Endothelial cell of umbilical vein (primary cell): ENCODE results near the gene WSB1. TPM values are rescaled to one million over a fixed set of nuclear protein-coding genes. Genes with fewer than 3 reads are reported as not detected.

ENCODE experiments used
- BruUV-seq: library from RNA; stranded (reverse); fragments of 400-500 nt; replicated peaks from 2 replicates; lab custom pipeline; 2021; lab: Mats Ljungman, UMichigan
- CTCF ChIA-PET: fragments of 300-600, 350-600 bp; sonication (Branson Sonifier 250); formaldehyde crosslinking; loops from one replicate; lab custom pipeline; 2021; ENCODE audit warnings: antibody characterized with exemption, inconsistent platforms; lab: Charles Lee
- POLR2A ChIA-PET: fragments of 300-600, 350-600 bp; sonication (Branson Sonifier 250); formaldehyde crosslinking; loops from one replicate; lab custom pipeline; 2021; ENCODE audit warnings: antibody characterized with exemption, inconsistent platforms; lab: Charles Lee
- DNase-seq: peaks from one replicate; pipeline ENCODE4 v3.0.0-alpha.2; 2011; ENCODE audit warnings: low read depth, low spot score
- FAIRE-seq: peaks from 2 replicates; lab custom pipeline; 2011; peaks lifted over from hg19 to GRCh38; lab: Jason Lieb, UNC
- H2AFZ ChIP-seq: 2 replicates; pipeline ENCODE4 v1.6.0; 2012; ENCODE audit warnings: low read depth, low read length, control low read depth, inconsistent platforms
- H3K27ac ChIP-seq: 2 replicates; pipeline ENCODE4 v1.5.1; 2011; ENCODE audit warnings: low read depth, mild to moderate bottlenecking, control low read depth, low read length, moderate library complexity; ENCODE audit not compliant: insufficient read depth
- H3K27me3 ChIP-seq, 2 experiments: 2 replicates each; pipeline versions ENCODE4 v1.6.0 to v1.6.1; 2011; ENCODE audit warnings: low read length in 2 of 2, mixed read lengths in 1 of 2; ENCODE audit not compliant: control insufficient read depth in 2 of 2, insufficient read depth in 2 of 2
- H3K36me3 ChIP-seq, 2 experiments: 2 replicates in 1 of 2; 3 replicates in 1 of 2; pipeline ENCODE4 v1.5.1; 2011; ENCODE audit warnings: low read length in 2 of 2, mild to moderate bottlenecking in 1 of 2, moderate library complexity in 1 of 2; ENCODE audit not compliant: control insufficient read depth in 2 of 2, insufficient read depth in 2 of 2; ENCODE audit errors: extremely low read depth in 1 of 2
- H3K4me1 ChIP-seq: 3 replicates; pipeline ENCODE4 v1.5.1; 2011; ENCODE audit warnings: mild to moderate bottlenecking, low read length; ENCODE audit not compliant: control insufficient read depth, insufficient read depth; ENCODE audit errors: extremely low read depth
- H3K4me2 ChIP-seq: 2 replicates; pipeline ENCODE4 v1.6.1; 2011; ENCODE audit warnings: low read length, control low read depth, mixed read lengths; ENCODE audit not compliant: insufficient read depth
- H3K4me3 ChIP-seq, 3 experiments: fragments of 200-600 bp in 1 of 3; sonication (generic), shearing (Covaris generic) in 1 of 3; replicated peaks in 1 of 3; 2 replicates each; pipeline ENCODE4 v1.5.1; 2011 to 2016; ENCODE audit warnings: control low read depth in 3 of 3, low read length in 3 of 3, mild to moderate bottlenecking in 2 of 3, inconsistent platforms in 1 of 3, low read depth in 1 of 3, moderate library complexity in 1 of 3; ENCODE audit not compliant: insufficient read depth in 1 of 3
- H3K79me2 ChIP-seq: 2 replicates; pipeline ENCODE4 v1.6.0; 2012; ENCODE audit warnings: low read length, inconsistent platforms; ENCODE audit not compliant: control insufficient read depth, insufficient read depth
- H3K9ac ChIP-seq: replicated peaks from 2 replicates; pipeline ENCODE3; 2011; ENCODE audit warnings: low read length, control low read depth; ENCODE audit not compliant: insufficient read depth; ENCODE audit errors: extremely low read depth
- H3K9me1 ChIP-seq: replicated peaks from 3 replicates; pipeline ENCODE4 v1.6.0; 2011; ENCODE audit warnings: mild to moderate bottlenecking, low read length; ENCODE audit not compliant: control insufficient read depth, insufficient read depth; ENCODE audit errors: extremely low read depth
- H3K9me3 ChIP-seq: replicated peaks from 2 replicates; pipeline ENCODE4 v1.5.1; 2012; ENCODE audit warnings: low read length, inconsistent platforms; ENCODE audit not compliant: control insufficient read depth, insufficient read depth
- H4K20me1 ChIP-seq: replicated peaks from 2 replicates; pipeline ENCODE3; 2011; ENCODE audit warnings: mild to moderate bottlenecking, low read length; ENCODE audit not compliant: control insufficient read depth, insufficient read depth; ENCODE audit errors: extremely low read depth
- CTCF ChIP-seq, 2 donors: IDR thresholded peaks; 1 replicate in 1 of 2; 2 replicates in 1 of 2; pipeline ENCODE4 v1.5.1; 2011; ENCODE audit warnings: low read length in 2 of 2, mild to moderate bottlenecking in 2 of 2, moderate library complexity in 2 of 2, control low read depth in 1 of 2, inconsistent platforms in 1 of 2, low read depth in 1 of 2; ENCODE audit not compliant: insufficient read depth in 1 of 2; ENCODE audit errors: extremely low read depth in 1 of 2
- EZH2 ChIP-seq: IDR thresholded peaks from 2 replicates; pipeline ENCODE4 v1.6.1; 2012; ENCODE audit warnings: borderline replicate concordance, low read depth, mild to moderate bottlenecking, moderate library complexity, low read length, inconsistent platforms; ENCODE audit not compliant: severe bottlenecking
- FOS ChIP-seq: IDR thresholded peaks from 2 replicates; pipeline ENCODE4 v1.6.1; 2011; ENCODE audit warnings: mild to moderate bottlenecking, low read length, moderate library complexity, borderline replicate concordance; ENCODE audit not compliant: insufficient read depth
- GATA2 ChIP-seq: IDR thresholded peaks from 2 replicates; pipeline ENCODE4 v1.7.0; 2011; ENCODE audit warnings: low read depth, mild to moderate bottlenecking, moderate library complexity, mixed read lengths, low read length; ENCODE audit not compliant: insufficient read length, insufficient read depth
- JUN ChIP-seq: IDR thresholded peaks from 2 replicates; pipeline ENCODE4 v1.6.1; 2011; ENCODE audit warnings: borderline replicate concordance, low read depth; ENCODE audit not compliant: insufficient read length, insufficient read depth
- MAX ChIP-seq: IDR thresholded peaks from 2 replicates; pipeline ENCODE4 v1.6.1; 2011; ENCODE audit not compliant: insufficient read depth, insufficient read length
- MYC ChIP-seq: IDR thresholded peaks from one replicate; pipeline ENCODE4 v1.6.1; 2011; ENCODE audit warnings: mild to moderate bottlenecking, low read depth, low read length
- POLR2A ChIP-seq: IDR thresholded peaks from 2 replicates; pipeline ENCODE4 v1.6.1; 2012; ENCODE audit warnings: low read depth, mild to moderate bottlenecking, control low read depth, low read length
- POLR2AphosphoS5 ChIP-seq: IDR thresholded peaks from 2 replicates; pipeline ENCODE4 v1.6.1; 2012; ENCODE audit warnings: low read depth, mild to moderate bottlenecking, control low read depth, low read length, moderate library complexity; ENCODE audit not compliant: insufficient read depth
- dilution Hi-C: fragments of 300-500 bp; cut with MboI; formaldehyde crosslinking; loops from one replicate; pipeline ENCODE4 v1.15.0; 2019; ENCODE audit warnings: low sequenced_read_pairs; ENCODE audit not compliant: extremely low pct_ligation_motif_present
- intact Hi-C: fragments of 100-400 bp; cut with micrococcal nuclease; formaldehyde crosslinking; loops from one replicate; pipeline ENCODE4 v1.10.0; 2022
- polyA plus RNA-seq, 4 experiments: library from polyadenylated mRNA; depleted of rRNA in 3 of 4; stranded (reverse) in 3 of 4; unstranded in 1 of 4; fragments of >200 nt; gene quantifications; 2 replicates each; pipeline versions ENCODE4 v1.2.1 to v1.2.3, GENCODE V29; 2011 to 2012; ENCODE audit warnings: missing spikeins in 1 of 4
- total RNA-seq: library from RNA; stranded (reverse); gene quantifications from 2 replicates; pipeline ENCODE4 v1.2.3, GENCODE V29; 2021

Gene WSB1
- total and polyA plus RNA-seq, 2 donors (not counting 3 experiments of a cell fraction or from before 2014, with no cell fraction given): 471 to 736 TPM

- ChIA-PET CTCF (interaction anchor here (0.8 to 1.9 kb wide), 5 partner anchors 27 to 253 kb away, joined by 3 to 4 read pairs (median 3); no protein-coding TSS in a partner anchor), POLR2A (interaction anchor here (0.7 kb wide), 1 partner anchor 26 kb away, joined by 3 read pairs; no protein-coding TSS in a partner anchor)
- dilution Hi-C loops: no loop called here
- Histone ChIP-seq H3K9ac (no peak overlapping the region), H3K27ac (peak overlapping the region; percentile 7), H3K79me2 (no peaks in the 10 kb centered on the region), H3K9me3 (no peaks in the 10 kb centered on the region), H3K4me2 (no peak overlapping the region), H3K27me3 (no peaks in the 10 kb centered on the region), H3K36me3 (no peaks in the 10 kb centered on the region), H3K4me3 (no peak overlapping the region), H3K9me1 (no peaks in the 10 kb centered on the region), H4K20me1 (no peaks in the 10 kb centered on the region), H2AFZ (peak overlapping the region; percentile 46), H3K4me1 (peaks cover 44% of the 10 kb centered on the region)
- DNase-seq: peak; percentile 73
- FAIRE-seq: peak; percentile 78
- intact Hi-C loops: no loop called here
- TF ChIP-seq EZH2: no peak
- no peak for TF ChIP-seq CTCF (IDR thresholded peaks at IDR 0.05; ENCODE audit: extremely low read depth in 1 of 2, insufficient read depth in 1 of 2, low read depth in 1 of 2, low read length in 2 of 2)
- no peak for TF ChIP-seq GATA2
- no peak for TF ChIP-seq JUN
- TF ChIP-seq POLR2AphosphoS5: no peak
- TF ChIP-seq POLR2A: no peak
- no peak for TF ChIP-seq MAX
- no peak for TF ChIP-seq MYC
- TF ChIP-seq FOS: no peak
- BruUV-seq: no TSS peak
Observed at GRCh38 chr17:27346228-27346899, 52.5 kb downstream of the WSB1 start.
